Hepatocyte (in vitro differentiated cells): ENCODE measurements around the gene ZNF532.

Experiments used
- CTCF ChIP-seq: fragments of 200-600 bp; sonication (generic); IDR thresholded peaks from 2 replicates; pipeline ENCODE4 v1.5.1; 2016; ENCODE audit warnings: antibody characterized with exemption, mild to moderate bottlenecking; ENCODE audit not compliant: poor library complexity
- EZH2 ChIP-seq: fragments of 200-600 bp; sonication (generic); IDR thresholded peaks from 2 replicates; pipeline ENCODE4 v1.6.1; 2016; ENCODE audit warnings: antibody characterized with exemption, mild to moderate bottlenecking, borderline replicate concordance
- EZH2phosphoT487 ChIP-seq: fragments of 200-600 bp; sonication (generic); IDR thresholded peaks from one replicate; pipeline ENCODE4 v1.6.1; 2018; ENCODE audit warnings: antibody characterized with exemption, mild to moderate bottlenecking, low read depth, moderate library complexity; ENCODE audit not compliant: unreplicated experiment, severe bottlenecking

GRCh38 chr18:59022167-59022945, 157.7 kb downstream of the ZNF532 start:
- TF ChIP-seq CTCF (no peak), EZH2 (no peak), EZH2phosphoT487 (no peak)
